PC-3 (cell line): ENCODE data around the gene UHMK1. TPM values are rescaled to one million over a fixed set of nuclear protein-coding genes. Genes with fewer than 3 reads are reported as not detected.

Experiments used
- ATAC-seq: fragments of 200-7000 bp; cut with Tn5 transposase; 2 replicates; pipeline ENCODE4 v1.9.1; 2020; ENCODE audit warnings: mild to moderate bottlenecking, moderate library complexity
- BruUV-seq: library from RNA; stranded (reverse); fragments of 400-500 nt; replicated peaks from 2 replicates; lab custom pipeline; 2021; lab: Mats Ljungman, UMichigan
- CTCF ChIA-PET: fragments of 300-600 bp; sonication (Branson Sonifier 250); formaldehyde crosslinking; loops from one replicate; lab custom pipeline; 2022; ENCODE audit warnings: antibody characterized with exemption; lab: Charles Lee
- POLR2A ChIA-PET: fragments of 300-600 bp; sonication (Branson Sonifier 250); formaldehyde crosslinking; loops from one replicate; lab custom pipeline; 2022; ENCODE audit warnings: antibody characterized with exemption; ENCODE audit not compliant: unreplicated experiment; lab: Charles Lee
- DNase-seq: peaks from one replicate; pipeline ENCODE4 v3.0.0-alpha.2; 2015
- H2AFZ ChIP-seq: fragments of 300-600 bp; sonication (generic); 2 replicates; pipeline ENCODE4 v1.6.0; 2016; ENCODE audit warnings: antibody characterized with exemption, low read length
- H3F3A ChIP-seq: fragments of 300-600 bp; sonication (generic); one replicate; pipeline ENCODE4 v1.6.0; 2017; ENCODE audit warnings: antibody characterized with exemption, low read length, control low read depth, mild to moderate bottlenecking; ENCODE audit not compliant: unreplicated experiment
- H3K27ac ChIP-seq: fragments of 300-600 bp; sonication (generic); 2 replicates; pipeline ENCODE4 v1.5.1; 2016; ENCODE audit warnings: mild to moderate bottlenecking, low read length
- H3K27me3 ChIP-seq: fragments of 300-600 bp; sonication (generic); 2 replicates; pipeline ENCODE4 v1.6.1; 2016; ENCODE audit warnings: low read length, mixed read lengths
- H3K36me3 ChIP-seq: fragments of 300-600 bp; sonication (generic); 2 replicates; pipeline ENCODE4 v1.6.1; 2016; ENCODE audit warnings: low read depth, mixed run types, low read length, mixed read lengths
- H3K4me1 ChIP-seq: fragments of 300-600 bp; sonication (generic); 2 replicates; pipeline ENCODE4 v1.5.1; 2016; ENCODE audit warnings: low read length; ENCODE audit not compliant: insufficient read depth
- H3K4me2 ChIP-seq: fragments of 300-600 bp; sonication (generic); 2 replicates; pipeline ENCODE4 v1.6.0; 2016; ENCODE audit warnings: low read length
- H3K4me3 ChIP-seq: fragments of 300-600 bp; sonication (generic); 2 replicates; pipeline ENCODE4 v1.5.1; 2016; ENCODE audit warnings: mild to moderate bottlenecking, low read length, mixed read lengths
- H3K79me2 ChIP-seq: fragments of 300-600 bp; sonication (generic); 2 replicates; pipeline ENCODE4 v1.6.1; 2017; ENCODE audit warnings: low read length, mixed read lengths
- H3K9ac ChIP-seq: fragments of 300-600 bp; sonication (generic); 2 replicates; pipeline ENCODE4 v1.6.0; 2016; ENCODE audit warnings: mild to moderate bottlenecking, low read length
- H3K9me2 ChIP-seq: fragments of 300-600 bp; sonication (generic); replicated peaks from 2 replicates; pipeline ENCODE4 v1.6.1; 2016; ENCODE audit warnings: mixed run types, low read length, mixed read lengths
- H3K9me3 ChIP-seq: fragments of 300-600 bp; sonication (generic); 2 replicates; pipeline ENCODE4 v1.6.1; 2016; ENCODE audit warnings: low read length, mixed read lengths
- H4K20me1 ChIP-seq: fragments of 300-600 bp; sonication (generic); 2 replicates; pipeline ENCODE4 v1.6.1; 2016; ENCODE audit warnings: low read length, mixed read lengths
- EZH2 ChIP-seq: fragments of 300-600 bp; sonication (generic); IDR thresholded peaks from one replicate; pipeline ENCODE4 v1.6.1; 2017; ENCODE audit warnings: antibody characterized with exemption, mild to moderate bottlenecking, low read length; ENCODE audit not compliant: unreplicated experiment
- EZH2phosphoT487 ChIP-seq: fragments of 300-600 bp; sonication (generic); IDR thresholded peaks from 2 replicates; pipeline ENCODE4 v1.6.1; 2018; ENCODE audit warnings: mild to moderate bottlenecking, antibody characterized with exemption, low read length, borderline replicate concordance
- intact Hi-C: fragments of 100-400 bp; cut with micrococcal nuclease; formaldehyde crosslinking; loops from 2 replicates; pipeline ENCODE4 v1.9.0; 2023
- total RNA-seq: library from RNA; depleted of rRNA; stranded (reverse); fragments of >200 nt; gene quantifications from 2 replicates; pipeline ENCODE4 v1.2.3, GENCODE V29; 2014
- TF ChIP-seq, protein P1 (sequence below): fragments of 300-600 bp; sonication (generic); conservative IDR thresholded peaks from 2 replicates; pipeline ENCODE4 v1.5.1; 2017; ENCODE audit warnings: antibody characterized with exemption, low read depth, mild to moderate bottlenecking, low read length

UHMK1 gene
- total RNA-seq, 1 experiment from 2014 or later = 69.4 TPM

DNA sequence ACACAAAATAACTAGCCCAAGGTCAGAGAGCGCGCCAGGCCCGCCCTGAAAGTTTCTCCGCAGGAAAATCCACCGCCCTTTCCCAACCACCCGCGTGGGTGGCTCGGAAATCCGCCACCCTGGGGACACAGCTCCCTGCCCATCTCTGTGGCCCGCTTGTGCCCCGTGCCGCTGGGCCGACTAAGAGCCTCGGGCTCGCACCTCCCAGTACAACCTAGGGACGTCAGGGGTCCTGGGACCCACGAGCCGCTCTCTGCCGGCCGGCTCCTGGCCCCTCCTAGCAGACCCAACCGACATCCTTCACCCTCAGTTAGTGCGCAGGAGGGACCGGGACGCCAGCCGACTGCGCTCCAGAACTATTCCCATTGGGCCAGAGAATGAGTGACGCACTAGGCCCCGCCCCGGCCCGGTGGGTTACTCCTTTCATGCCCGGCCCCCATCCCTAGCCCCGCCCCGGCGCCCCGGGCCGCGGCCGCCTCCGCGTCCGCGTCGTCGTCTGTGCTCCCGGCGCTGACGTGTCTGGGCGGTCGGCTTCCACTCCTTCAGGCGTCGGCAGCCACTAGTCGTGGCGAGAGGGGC is 63.5 kb downstream of the UHMK1 start:
- H3K27ac ChIP-seq = peak overlapping the region; percentile 69
- H3K4me1 ChIP-seq = peaks cover 36% of the 10 kb centered on the region
- DNase-seq = peak; percentile 99

GRCh38 chr1:162561616-162562469 is 64.2 kb downstream of the UHMK1 start, which contains the start of gene UAP1:
UAP1 (plus strand) TSS chr1:162561722; CDS start chr1:162566069, 4,347 bp downstream.
- peak within 1 kb of the TSS; percentile 94 for H3K4me3 ChIP-seq
- H3K9me3 ChIP-seq = no peaks in the 10 kb centered on the region
- H3K9ac ChIP-seq = peak within 1 kb of the TSS; percentile 83
- ATAC-seq (peak; percentile 35), DNase-seq (no peak)
- BruUV-seq = no TSS peak
- H3K27me3 ChIP-seq = no peaks in the 10 kb centered on the region
- H3K36me3 ChIP-seq = peaks cover 9% of the 10 kb centered on the region
- H3F3A ChIP-seq = no peaks in the 10 kb centered on the region
- H3K4me1 ChIP-seq = peaks cover 36% of the 10 kb centered on the region
- H3K27ac ChIP-seq = peak within 1 kb of the TSS; percentile 69
- ChIA-PET CTCF (no interaction called here), POLR2A (interaction anchor here (0.6 kb wide), 1 partner anchor 51 kb away, joined by 3 read pairs; no protein-coding TSS in a partner anchor)
- H2AFZ ChIP-seq = peak within 1 kb of the TSS; percentile 93
- intact Hi-C loops = loop anchor here (1.0 to 2.0 kb wide), 3 partner anchors 21 to 59 kb away; no protein-coding TSS in a partner anchor
- no peaks in the 10 kb centered on the region for H3K9me2 ChIP-seq
- H4K20me1 ChIP-seq = peaks cover 32% of the 10 kb centered on the region
- H3K4me2 ChIP-seq = peak within 1 kb of the TSS; percentile 91
- TF ChIP-seq EZH2phosphoT487 = peak; percentile 94
- TF ChIP-seq, protein P1, sequence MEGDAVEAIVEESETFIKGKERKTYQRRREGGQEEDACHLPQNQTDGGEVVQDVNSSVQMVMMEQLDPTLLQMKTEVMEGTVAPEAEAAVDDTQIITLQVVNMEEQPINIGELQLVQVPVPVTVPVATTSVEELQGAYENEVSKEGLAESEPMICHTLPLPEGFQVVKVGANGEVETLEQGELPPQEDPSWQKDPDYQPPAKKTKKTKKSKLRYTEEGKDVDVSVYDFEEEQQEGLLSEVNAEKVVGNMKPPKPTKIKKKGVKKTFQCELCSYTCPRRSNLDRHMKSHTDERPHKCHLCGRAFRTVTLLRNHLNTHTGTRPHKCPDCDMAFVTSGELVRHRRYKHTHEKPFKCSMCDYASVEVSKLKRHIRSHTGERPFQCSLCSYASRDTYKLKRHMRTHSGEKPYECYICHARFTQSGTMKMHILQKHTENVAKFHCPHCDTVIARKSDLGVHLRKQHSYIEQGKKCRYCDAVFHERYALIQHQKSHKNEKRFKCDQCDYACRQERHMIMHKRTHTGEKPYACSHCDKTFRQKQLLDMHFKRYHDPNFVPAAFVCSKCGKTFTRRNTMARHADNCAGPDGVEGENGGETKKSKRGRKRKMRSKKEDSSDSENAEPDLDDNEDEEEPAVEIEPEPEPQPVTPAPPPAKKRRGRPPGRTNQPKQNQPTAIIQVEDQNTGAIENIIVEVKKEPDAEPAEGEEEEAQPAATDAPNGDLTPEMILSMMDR = no peak
- no peak for TF ChIP-seq EZH2
- H3K79me2 ChIP-seq = peaks cover 54% of the 10 kb centered on the region

More for the DNA sequence above, 63.5 kb downstream of the UHMK1 start:
- Histone ChIP-seq H3K4me3 (peak overlapping the region; percentile 94), H4K20me1 (peaks cover 30% of the 10 kb centered on the region), H3K9ac (peak overlapping the region; percentile 83), H3F3A (no peaks in the 10 kb centered on the region), H3K36me3 (peaks cover 4% of the 10 kb centered on the region), H3K9me2 (no peaks in the 10 kb centered on the region), H3K4me2 (peak overlapping the region; percentile 91), H3K27me3 (no peaks in the 10 kb centered on the region), H2AFZ (peak overlapping the region; percentile 93), H3K9me3 (no peaks in the 10 kb centered on the region), H3K79me2 (peaks cover 47% of the 10 kb centered on the region)
- ChIA-PET POLR2A (interaction anchor here (0.6 kb wide), 1 partner anchor 50 kb away, joined by 3 read pairs; no protein-coding TSS in a partner anchor), CTCF (no interaction called here)
- ATAC-seq = peak; percentile 91
- TF ChIP-seq, protein P1 = no peak
- TF ChIP-seq EZH2phosphoT487 (no peak), EZH2 (no peak)
- no TSS peak for BruUV-seq
- intact Hi-C loops = loop anchor here (1.0 to 2.0 kb wide), 2 partner anchors 20 to 58 kb away; no protein-coding TSS in a partner anchor
